Measurements from ENCODE around the gene F2RL1.
"Not testable (repeated sequence)": the region's sequence is repeated elsewhere in the genome, so short reads cannot be mapped to it uniquely, and the experiment has no call there.

F2RL1 gene

DNA sequence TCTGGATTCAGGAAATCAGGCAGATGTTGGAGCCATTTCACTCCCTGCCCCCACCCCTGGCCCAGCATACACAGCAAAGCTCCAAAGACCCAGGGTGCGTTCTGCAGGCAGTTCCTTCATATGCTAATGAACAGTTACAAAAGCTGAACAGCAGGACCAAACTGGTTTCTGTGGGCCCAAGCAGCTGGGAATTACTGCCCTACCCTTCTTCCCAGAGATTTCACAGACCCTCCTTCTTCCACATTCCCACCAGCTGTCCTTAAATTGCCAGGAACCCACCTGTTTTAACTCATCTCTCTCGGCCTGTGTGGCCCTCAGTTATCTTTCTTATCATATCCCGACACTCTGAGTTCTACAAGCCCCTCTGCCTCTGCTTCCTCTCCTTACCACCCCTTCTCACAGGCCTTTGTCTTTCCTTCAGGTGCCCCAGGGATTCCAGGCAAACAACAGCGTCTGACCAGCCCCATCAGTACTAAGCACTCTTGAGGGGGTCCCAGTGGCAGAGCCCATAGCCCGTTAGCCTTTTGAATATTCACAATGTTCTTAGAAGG lies 10.6 kb upstream of the F2RL1 start:
- no peak for DNase-seq

DNA sequence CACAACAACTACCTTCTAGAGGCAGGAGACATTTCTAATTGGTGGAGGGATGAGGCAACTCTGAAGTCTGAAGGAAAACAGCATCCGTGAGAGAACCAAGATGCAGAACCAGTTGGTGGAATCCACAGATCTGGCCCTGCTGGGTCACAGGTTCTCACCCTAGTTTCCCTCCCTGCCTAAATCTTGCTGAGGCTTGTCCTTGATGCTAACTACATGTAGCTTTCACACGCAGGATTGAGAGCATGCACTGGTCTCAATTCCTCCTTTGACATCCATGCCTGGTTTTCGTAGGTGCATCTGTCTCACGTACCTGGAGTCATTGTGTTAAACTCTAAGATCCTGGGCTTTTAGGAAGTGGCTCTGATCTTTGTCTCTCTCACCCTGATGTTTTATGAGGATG lies 9.7 kb upstream of the F2RL1 start:
- no peak for DNase-seq

DNA sequence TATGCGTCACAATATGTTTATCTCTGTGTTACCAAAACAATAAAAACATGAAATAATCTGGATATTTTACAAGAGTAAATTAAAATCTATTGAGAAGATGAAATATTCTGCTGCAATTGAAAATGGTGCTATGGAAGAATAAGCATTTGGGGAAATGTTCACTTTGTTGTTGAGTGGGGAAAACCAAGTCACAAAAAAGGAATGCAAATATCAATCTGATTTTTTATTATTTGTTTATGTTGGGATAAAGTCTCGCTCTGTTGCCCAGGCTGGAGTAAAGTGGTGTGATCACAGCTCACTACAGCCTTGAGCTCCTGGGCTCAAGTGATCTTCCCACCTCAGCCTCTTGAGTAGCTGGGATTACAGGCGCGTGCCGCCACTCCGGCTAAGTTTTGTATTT lies 8.6 kb upstream of the F2RL1 start:
- no peak for DNase-seq

DNA sequence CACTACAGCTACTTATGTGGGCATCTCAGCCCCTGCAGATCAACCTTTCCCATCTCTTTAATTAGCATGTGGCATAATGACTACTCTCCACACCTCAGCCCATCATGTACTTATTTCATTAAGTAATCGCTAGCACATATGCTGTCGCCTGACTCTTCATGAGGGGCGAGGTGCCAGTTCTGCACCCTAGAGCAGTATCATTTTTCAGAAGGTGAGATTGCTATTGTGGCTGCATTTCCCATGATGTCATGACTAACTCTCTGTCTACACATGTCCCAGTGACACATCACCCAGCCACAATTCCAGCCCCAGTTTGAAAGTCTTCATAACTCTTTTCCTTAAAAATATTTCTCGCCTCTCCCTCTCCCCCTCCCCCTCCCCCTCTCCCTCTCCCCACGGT lies 7.6 kb upstream of the F2RL1 start:
- DNase-seq, result no peak

DNA sequence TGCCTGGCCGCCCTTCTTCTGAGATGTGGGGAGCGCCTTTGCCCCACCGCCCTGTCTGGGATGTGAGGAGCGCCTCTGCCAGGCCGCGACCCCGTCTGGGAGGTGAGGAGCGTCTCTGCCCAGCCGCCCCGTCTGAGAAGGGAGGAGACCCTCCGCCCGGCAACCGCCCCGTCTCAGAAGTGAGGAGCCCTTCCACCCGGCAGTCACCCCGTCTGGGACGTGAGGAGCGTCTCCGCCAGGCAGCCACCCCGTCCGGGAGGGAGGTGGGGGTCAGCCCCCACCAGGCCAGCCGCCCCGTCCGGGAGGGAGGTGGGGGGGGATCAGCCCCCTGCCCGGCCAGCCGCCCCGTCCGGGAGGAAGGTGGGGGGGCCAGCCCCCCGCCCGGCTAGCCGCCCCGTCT lies 6.6 kb upstream of the F2RL1 start:
- DNase-seq, result not testable (repeated sequence)

DNA sequence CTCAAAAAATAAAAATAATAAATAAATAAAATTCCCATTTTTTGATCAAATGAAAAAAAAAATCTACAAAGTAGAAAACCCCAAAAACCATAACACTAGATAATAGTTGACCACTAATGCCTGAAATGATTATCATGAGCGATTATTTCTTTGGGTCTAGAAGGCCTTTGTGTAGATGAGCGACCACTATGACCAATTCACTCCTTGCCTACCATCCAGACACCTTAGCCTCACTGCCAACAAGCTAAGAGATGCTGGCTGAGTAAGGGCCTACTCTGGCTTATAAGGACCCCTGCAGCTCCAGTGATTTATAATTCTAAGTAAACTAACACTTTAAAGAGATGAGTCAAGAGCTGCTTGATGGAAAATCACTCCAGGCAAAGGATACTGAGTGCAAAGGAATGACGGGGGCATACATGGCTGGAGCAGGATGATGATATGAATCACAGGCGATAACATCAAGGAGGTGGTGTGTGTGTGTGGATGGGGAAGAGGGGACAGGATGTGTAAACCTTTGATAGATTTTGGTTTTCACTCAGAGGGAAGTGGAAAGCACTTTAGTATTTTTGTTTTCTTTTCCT lies 4.8 kb upstream of the F2RL1 start:
- no peak for DNase-seq

DNA sequence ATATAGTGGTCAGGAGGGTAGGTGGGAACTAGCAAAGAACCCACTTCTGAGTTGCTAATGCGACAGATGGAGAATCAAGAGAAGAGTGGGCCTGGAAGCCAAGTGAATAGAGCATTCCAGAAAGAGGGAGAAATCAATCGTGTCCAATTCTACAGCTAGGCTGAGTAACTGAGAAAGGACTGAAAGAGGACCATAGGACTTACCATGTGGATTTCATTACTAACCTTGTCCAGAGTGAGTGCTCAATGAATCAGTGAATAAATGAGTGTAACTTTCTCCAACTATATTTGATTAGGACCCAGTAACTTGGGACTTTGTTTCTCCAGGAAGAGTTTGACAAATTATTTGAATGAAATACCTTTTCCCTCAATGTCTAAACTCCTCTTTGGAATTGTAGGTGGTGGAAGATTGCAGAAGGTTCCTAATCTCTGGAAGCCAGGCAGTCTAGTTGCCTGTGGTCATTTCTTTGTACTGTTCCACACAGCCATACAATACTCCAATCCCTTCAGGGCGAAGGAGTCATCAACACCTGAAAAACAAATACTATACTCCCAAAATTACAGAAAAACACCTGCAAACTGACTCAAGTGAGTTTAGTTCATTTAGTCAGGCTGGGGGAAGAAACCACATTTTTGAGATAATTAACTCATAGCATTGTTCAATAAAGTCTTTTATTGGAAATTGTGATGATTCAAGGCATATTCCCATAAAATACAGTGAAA lies 2.6 kb upstream of the F2RL1 start:
- no peak for DNase-seq

DNA sequence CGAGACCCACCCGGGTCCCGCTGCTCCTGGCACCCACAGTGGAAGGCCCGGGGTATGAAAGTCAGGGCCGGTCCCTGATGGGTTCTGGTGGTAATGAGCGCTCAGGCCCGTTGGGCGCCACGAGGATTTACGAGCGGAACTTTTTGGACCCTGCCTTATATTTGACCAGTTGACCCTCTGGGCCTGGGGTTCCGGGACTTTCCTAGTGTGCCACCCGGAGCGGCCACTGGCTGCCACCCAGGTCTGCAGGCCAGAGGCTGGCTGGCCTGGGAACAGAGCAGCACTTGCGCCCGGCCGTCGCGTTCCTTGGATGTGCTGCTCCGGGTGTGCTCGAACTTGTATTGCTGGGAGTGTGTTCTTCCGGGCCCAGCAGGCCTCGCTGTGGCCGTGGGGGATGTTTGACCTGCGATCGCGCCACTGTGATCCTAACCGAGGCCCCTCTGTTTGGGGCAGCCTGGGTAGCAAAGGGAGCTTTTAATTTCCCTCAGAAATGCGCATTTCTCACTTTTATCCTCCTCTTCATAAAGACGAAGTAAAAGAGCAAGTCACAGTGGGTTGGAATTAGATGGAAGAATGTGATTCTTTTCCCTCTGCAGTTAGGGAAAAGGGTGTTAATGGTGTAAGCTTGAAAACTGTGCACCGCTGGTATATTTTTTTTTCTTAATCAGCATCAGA lies 1.2 kb downstream of the F2RL1 start:
- no peak for DNase-seq

DNA sequence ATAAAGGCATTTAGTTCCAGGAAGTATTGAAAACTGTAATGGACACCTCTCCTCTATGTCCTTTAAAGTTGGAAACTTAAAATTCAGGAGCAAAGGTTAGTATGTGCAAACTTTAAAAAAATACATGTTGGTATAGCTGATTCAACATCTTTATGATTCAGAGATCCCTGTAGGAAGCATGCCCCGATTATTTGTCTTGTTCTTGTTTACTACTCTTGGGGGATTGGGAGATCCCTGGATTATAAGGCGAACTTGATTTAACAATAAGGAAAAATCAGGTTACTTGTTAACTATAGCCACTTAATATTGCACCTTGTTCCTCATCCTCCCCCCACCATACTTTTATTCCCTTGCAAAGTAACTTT lies 1.7 kb downstream of the F2RL1 start:
- DNase-seq, result no peak

DNA sequence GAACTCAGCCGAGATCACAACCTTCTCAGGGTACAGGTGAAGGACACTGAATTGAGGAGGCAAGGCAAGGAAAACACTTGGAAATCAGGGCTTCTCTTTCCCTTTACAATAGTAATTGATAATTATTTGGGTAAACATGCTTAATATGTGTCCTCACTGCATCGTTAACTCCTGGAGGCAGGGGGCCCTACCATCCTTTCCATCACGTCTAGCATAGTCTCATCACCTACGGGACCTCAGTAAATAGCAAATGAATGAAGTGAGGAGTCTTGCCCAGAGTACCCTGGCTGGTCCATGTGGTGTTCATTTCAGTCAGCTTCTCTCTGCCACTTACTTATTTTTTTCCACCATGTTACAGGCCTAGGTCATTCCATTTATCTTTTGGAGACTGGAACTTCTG lies 2.3 kb downstream of the F2RL1 start:
- no peak for DNase-seq

DNA sequence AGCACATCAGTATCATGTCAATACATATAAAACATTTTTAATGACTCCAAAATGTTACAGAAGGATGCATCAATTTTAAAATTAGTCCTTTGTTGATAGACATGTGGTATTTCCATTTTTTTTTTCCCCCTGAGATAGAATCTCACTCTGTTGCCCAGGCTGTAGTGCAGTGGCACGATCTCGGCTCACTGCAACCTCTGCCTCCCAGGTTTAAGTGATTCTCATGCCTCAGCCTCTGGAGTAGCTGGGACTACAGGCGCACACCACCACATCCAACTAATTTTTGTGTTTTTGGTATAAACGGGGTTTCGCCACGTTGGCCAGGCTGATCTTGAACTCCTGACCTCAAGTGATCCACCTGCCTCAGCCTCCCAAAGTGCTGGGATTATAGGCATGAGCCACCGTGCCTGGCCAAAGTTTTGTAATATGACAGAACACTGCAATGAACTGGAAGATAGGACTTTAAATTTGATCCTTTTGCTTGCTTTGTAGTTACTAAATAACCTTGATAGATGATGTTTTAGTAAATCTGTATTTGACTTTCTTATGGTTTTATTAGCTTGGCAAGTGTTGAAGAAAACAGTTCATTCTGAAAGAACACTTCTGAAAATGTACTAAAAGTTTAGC lies 3.4 kb downstream of the F2RL1 start:
- not testable (repeated sequence) for DNase-seq

DNA sequence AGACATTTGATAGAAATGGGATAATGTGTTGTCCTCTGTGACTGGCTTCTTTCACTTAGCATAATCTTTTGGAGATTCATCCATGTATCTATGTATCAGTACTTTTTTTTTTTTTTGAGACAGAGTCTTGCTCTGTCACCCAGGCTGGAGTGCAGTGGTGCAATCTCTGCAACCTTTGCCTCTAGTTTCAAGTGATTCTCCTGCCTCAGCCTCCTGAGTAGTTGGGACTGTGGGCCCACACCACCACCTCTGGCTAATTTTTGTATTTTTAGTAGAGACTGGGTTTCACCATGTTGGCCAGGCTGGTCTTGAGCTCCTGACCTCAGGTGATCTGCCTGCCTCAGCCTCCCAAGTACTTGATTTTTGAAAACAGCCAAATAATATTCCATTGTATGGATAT lies 7.6 kb downstream of the F2RL1 start:
- not testable (repeated sequence) for DNase-seq

DNA sequence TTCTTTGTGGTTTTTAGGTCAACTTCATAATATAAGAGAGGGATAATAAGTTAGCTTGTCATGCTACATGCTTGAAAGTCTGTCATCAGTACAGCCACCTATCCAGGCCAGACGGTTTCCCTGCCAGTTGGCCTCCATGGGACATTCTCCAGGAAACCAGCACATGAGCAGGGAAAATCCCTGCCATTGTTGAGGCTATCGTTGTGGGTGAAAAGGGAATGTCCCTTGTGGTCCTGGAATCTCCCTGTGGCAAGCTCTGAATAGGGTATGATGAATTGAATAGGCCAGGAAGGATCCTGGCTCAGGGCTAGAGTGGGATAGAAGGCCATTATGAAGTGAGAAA lies 12.3 kb downstream of the F2RL1 start:
- DNase-seq, result no peak

DNA sequence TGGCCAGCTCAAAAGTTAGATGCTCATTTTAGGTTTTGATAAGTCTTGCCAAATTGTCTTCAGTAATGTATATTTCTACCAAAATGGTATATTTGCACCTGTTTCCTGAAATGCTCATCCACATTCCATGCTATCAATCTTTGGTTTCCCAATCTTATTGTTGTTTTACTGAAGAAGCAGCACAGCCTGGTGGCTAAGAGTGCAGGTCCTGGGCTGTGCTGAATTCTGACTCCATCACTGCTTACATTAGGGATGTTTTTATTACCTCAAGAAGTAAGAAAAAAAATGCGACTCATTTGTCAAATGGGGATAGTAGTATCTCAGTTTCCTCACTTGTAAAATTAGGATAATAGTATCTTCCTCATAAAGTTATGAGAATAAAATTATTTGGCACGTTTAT lies 17.4 kb downstream of the F2RL1 start:
- no peak for DNase-seq

DNA sequence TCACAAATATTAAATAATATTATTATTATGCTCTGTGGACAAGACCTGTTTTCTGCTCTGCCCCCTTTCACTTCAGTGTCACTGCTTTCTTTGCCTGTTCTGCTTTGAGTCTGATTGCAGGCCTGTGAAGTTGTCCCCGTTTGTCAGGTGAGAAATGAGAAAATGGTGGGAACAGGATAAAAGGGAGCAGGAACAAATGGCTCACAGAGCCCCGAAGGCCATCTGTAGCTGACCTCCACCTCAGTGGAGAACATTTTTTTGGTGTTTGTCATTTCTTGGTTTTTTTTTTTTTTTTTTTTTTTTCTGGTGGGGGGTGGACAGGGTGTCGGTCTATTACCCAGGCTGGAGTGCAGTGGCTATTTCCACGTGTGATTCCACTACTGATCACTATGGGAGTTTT lies 17.8 kb downstream of the F2RL1 start:
- no peak for DNase-seq

DNA sequence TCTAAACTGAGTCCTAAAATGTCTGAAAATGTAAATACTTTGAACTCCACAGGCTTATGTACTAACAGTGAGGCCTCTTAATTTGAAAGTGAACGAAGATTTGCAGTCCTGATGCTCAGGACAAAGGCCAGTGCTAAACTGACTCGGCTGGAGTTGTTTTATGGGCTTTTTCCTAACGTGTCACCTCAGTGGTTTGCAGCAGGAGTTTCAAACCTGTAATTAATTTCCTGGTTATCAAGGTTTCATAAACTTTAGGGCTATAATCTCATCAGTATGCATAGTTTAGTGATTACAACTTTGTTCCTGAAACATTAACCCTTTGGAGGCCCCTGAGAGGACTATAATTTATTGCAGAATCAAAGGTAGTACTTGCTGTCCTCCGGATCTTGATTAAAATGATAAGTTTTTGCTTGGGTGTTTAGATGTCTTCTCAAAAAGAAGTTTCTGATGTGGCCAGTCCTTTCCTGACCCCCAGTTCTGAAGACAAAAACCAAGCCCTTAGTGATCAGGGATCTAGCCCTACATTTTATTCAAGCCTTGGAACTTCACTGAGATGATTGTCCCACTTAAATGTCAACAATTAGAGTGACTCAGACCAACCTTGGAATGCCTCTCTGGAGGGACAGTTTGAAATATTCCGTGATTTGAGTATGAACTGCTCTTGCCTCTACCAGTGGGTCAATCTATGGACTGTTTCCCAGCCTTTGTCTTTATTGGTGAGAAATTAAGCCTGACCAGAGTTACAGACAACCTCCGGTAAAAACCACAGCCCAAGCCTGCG lies 19.8 kb downstream of the F2RL1 start:
- DNase-seq, result no peak

DNA sequence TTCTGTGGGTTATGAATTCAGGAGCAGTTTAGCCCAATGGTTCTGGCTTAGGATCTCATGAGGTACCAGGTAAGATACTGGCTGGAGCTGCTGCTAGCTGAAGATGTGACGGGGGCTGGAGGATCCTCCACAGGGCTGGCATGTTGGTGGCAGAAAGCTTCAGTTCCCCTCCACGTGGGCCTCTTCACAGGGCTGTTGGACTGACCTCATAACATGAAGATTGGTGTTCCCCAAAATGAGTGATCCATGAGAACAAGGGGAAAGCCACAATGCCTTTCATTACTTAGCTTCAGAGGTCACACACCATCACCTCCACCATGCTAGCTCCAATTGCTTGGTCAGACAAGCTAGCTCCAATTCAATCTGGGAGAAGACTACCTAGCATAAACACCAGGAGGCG lies 22.5 kb downstream of the F2RL1 start:
- no peak for DNase-seq

DNA sequence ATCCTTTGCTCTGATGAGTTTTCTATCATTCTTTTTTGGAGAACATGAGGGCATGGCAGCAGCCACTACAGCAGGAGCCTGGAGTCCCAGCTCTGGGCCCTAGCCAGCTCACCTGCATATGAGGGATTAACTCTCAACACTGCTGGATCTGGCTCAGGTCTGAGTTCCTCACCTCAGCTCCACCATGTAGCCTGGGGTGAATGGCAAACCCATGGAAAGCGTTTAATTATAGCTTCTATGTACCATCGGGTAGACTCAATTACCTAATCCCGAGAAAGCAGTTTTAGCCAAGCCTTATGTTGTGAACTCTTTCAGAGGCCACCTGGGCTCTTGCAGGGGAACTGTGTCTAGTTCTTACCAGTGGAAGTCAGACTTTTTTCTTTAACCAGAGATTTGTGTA lies 27.1 kb downstream of the F2RL1 start:
- no peak for DNase-seq

DNA sequence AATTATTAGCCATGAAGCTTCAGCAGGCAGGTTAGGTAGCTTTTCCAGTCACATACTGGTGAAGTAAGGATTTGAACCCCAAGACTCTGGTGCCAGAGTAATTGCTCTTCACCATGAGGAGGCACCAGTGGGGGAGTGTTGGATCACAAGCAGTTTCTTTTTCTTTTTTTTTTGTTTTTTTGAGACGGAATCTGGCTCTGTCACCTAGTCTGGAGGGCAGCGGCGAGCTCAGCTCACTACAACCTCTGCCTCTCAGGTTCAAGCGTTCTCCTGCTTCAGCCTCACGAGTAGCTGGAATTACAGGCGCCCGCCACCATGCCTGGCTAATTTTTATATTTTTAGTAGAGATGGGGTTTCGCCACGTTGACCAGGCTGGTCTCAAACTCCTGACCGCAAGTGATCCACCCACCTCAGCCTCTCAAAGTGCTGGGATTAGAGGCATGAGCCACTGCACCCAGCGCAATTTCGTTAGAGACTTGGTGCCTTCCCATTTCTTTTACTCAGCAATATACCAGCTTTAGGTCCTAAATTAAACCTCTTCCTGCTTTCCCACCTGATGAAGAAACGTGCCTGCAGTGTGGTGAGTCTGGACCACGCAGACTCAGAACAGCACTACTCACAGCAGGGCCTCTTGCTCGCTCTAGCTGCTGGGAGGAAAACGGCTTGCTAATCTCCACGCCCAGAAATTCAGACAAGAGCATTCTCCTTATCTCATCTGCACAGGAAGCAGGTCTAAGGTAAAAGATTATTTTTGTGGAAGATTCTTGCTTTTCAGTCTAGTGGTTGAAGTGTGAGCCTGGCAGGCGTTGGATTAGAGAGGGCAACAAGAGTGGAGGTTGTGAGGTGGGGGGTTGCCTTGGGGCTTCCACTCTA lies 30.8 kb downstream of the F2RL1 start, which contains the start of gene S100Z:
S100Z (plus strand) TSS at position 596 of the 873 bp plus-strand sequence. CDS start 25,346 bp downstream, outside the sequence.
- no peak for DNase-seq

DNA sequence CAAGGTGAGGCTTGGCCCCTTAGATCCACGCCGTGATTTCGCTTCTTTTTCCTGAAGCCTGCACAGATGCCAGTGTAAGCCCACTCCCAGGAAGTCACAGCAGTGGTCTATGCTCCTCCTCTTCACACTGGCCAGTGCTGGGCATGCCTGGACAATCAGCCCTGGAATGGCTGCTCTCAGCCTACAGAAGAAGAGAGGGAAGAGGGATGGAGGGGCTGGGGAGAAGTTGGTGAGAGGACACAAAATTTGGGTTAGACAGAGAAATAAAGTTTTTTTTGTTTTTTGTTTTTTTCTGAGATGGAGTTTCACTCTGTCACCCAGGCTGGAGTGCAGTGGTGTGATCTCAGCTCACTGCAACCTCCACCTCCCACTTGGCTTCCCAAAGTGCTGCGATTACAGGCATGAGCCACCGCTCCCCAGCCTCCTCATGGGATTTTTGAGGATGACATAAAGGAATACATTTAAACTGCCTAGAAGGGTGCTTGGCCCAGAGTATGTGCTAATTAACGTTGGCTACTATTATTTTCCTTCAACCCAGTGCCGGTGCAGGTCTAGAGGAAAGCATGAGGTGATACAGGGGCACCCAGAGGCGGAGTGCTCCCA lies 31.8 kb downstream of the F2RL1 start:
- no peak for DNase-seq

DNA sequence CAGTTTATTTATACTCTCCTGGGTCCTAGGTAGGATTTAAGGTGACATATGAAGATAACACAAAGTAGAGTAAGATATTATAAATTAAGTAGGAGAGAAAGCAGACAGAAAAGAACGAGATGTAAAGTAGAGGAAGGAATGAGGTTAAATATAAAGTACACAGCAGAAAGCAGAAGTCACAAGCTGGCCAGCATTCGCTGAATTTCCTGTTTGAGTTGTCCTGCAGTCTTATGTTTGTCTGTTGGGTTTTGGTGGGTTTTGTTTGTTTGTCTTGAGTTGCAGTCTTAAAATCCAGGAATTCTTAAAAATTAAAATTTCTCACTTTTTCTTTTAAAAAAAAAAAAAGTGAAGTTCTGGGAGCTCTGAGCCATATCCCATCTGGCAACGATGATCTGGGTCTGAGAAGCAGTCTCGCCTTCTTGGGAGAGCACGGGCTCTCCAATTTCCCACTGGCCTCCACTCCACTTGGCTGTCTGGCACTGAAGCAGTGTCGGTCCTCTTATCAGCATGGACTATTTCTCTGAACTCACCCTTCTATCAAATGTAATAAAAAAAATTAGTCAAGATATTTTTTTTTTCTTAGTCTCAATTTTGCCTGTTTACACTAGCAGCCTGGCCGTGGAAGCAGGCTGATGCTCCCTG lies 33.0 kb downstream of the F2RL1 start:
- no peak for DNase-seq

All from effector CD4-positive, alpha-beta T cell (primary cell).